G401 (cell line): Measurements from ENCODE around the gene CX3CR1. TPM values are rescaled to one million over a fixed set of nuclear protein-coding genes. Genes with fewer than 3 reads are reported as not detected.
A peak's percentile ranks its signal among the peaks of the same experiment; 100 is the strongest.
"Not testable (repeated sequence)": the region's sequence is repeated elsewhere in the genome, so short reads cannot be mapped to it uniquely, and the experiment has no call there.

ENCODE experiments used
- DNase-seq: peaks from one replicate; pipeline ENCODE4 v3.0.0-alpha.2; 2015; ENCODE audit warnings: low spot score
- in situ Hi-C: cut with HindIII; loops from 2 replicates; pipeline ENCODE4 v1.10.0; 2016; ENCODE audit warnings: low sequenced_read_pairs, mixed read lengths
- total RNA-seq: library from RNA; depleted of rRNA; stranded (reverse); fragments of >200 nt; shearing (Covaris generic); gene quantifications from 2 replicates; pipeline ENCODE4 v1.2.3, GENCODE V29; 2014; rRNA removed

Gene CX3CR1
- total RNA-seq, 1 experiment from 2014 or later = not detected

- in situ Hi-C loops = no loop called here
- DNase-seq = no peak
Observed at GRCh38 chr3:39237027-39237426, 42.8 kb downstream of the CX3CR1 start.

GRCh38 chr3:39234651-39235050, 45.2 kb downstream of the CX3CR1 start:
- in situ Hi-C loops = no loop called here
- no peak for DNase-seq

GRCh38 chr3:39232859-39233258, 47.0 kb downstream of the CX3CR1 start:
- no peak for DNase-seq
- in situ Hi-C loops = no loop called here

GRCh38 chr3:39230453-39230852, 49.4 kb downstream of the CX3CR1 start:
- no peak for DNase-seq

DNA sequence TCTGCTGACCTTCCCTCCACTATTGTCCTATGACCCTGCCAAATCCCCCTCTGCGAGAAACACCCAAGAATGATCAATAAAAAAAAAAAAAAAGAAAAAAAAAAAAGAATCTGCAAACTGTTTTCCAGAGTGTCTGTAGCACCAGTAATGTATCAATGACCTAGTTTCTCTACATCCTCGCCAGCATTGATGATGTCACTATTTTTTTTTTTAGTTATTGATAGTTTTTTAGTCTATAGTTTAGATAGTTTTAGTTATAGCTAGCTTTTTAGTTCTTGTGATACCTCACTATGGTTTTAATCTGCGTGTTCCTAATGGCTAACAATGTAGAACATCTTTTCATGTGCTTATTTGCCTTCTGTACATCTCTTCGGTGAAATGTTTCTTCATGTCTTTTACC, 51.3 kb downstream of the CX3CR1 start:
- in situ Hi-C loops = no loop called here
- no peak for DNase-seq

More at GRCh38 chr3:39230453-39230852, 49.4 kb downstream of the CX3CR1 start:
- in situ Hi-C loops = no loop called here

GRCh38 chr3:39227596-39227995, 52.2 kb downstream of the CX3CR1 start:
- DNase-seq, in situ Hi-C loops: not testable (repeated sequence)

- DNase-seq = no peak
- in situ Hi-C loops = no loop called here
Observed at GRCh38 chr3:39226106-39226741, 53.6 kb downstream of the CX3CR1 start.

- in situ Hi-C loops = no loop called here
- no peak for DNase-seq
Observed at GRCh38 chr3:39224288-39224687, 55.5 kb downstream of the CX3CR1 start.

DNA sequence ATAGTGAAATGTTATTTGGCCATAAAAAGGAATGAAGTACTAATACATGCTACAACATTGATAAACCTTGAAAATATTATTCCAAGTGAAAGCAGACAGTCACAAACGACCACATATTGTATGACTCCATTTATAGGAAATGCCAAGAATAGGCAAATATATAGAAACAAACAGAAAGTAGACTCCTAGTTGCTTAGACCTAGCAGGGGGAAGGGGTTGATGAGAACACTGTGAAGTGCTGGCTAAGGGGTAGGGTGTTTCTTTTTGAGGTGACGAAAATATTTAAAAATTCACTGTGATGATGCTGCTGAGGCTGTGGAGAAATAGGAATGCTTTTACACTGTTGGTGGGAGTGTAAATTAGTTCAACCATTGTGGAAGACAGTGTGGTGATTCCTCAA, 56.9 kb downstream of the CX3CR1 start:
- in situ Hi-C loops = no loop called here
- DNase-seq = no peak

DNA sequence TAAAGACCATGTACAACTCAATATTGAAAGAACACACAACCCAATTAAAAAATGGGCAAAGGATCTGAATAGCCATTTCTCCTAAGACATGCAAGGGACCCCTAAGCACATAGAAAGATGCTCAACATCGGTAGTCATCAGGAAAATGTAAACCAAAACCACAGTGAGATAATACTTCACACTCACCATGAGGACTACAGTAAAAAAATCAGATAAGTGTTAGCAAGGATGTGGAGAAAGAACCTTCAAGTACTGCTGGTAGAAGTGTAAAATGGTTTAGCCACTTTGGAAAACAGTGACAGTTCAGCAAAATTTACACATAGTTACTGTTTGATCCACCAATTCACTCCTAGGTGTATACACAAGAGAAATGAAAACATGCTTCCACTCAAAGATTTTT, 57.4 kb downstream of the CX3CR1 start:
- no peak for DNase-seq
- in situ Hi-C loops = no loop called here

DNA sequence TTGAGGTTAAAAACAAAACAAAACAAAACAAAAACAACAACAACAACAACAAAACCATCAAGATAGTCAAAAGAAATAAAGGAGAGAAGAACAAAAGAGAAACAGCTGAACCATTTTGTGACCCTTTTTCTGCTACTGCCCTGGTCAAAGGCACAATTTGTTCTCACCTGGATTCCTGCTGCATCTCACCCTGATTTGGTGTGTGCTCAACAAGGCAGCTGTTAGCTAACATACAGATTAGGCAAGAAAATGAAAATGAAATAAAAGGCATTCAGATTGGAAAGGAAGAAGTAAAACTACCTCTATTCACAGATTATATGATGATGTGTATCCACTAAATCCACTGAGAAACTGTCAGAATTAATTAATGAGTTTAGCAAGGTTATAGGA, 58.7 kb downstream of the CX3CR1 start:
- DNase-seq = no peak
- in situ Hi-C loops = no loop called here

GRCh38 chr3:39220407-39221140, 59.3 kb downstream of the CX3CR1 start:
- peak; percentile 1 for DNase-seq
- in situ Hi-C loops = no loop called here

DNA sequence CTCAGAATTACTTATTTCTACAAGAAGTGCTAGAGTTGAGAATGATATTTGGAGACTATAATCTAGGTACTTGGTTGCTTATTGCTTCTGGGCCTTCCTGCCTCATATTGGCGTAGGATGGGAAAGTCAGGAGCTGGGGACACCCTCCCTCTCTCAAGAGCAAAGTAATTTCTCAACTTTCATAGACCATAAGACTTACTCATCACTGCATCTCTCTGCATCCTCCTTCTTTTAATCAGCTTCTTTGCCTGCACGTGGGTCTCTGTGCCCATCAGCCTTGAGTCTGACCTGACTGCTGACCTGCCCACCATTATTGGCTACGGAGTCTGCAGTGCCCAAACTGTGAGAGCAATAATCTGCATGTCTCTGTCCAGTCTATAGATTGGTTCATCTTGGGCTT, 60.1 kb downstream of the CX3CR1 start:
- in situ Hi-C loops = no loop called here
- no peak for DNase-seq

- in situ Hi-C loops = no loop called here
- DNase-seq = no peak
Observed at GRCh38 chr3:39216176-39216790, 63.6 kb downstream of the CX3CR1 start.

- in situ Hi-C loops = no loop called here
- DNase-seq = no peak
Observed at GRCh38 chr3:39213613-39214012, 66.2 kb downstream of the CX3CR1 start.

Other genes with a start within 250 kb of the CX3CR1 start
- gene SCN11A, start 228.1 kb downstream of the CX3CR1 start, total RNA-seq = not detected in 2 replicates
- gene WDR48, start 228.0 kb downstream of the CX3CR1 start, total RNA-seq = 21.2 and 27.1 TPM in 2 replicates
- gene GORASP1, start 172.4 kb downstream of the CX3CR1 start, total RNA-seq = 28.2 and 37.3 TPM in 2 replicates
- 1.2 and 4.8 TPM in 2 replicates for gene TTC21A, start 172.4 kb downstream of the CX3CR1 start, total RNA-seq
- 21.5 and 29.1 TPM in 2 replicates for gene CSRNP1, start 126.4 kb downstream of the CX3CR1 start, total RNA-seq
- not detected in 2 replicates for gene XIRP1, start 87.4 kb downstream of the CX3CR1 start, total RNA-seq
- gene CCR8, start 49.7 kb upstream of the CX3CR1 start, total RNA-seq = not detected in 2 replicates
- gene SLC25A38, start 103.3 kb upstream of the CX3CR1 start, total RNA-seq = 38.0 and 41.6 TPM in 2 replicates
- gene RPSA, start 126.7 kb upstream of the CX3CR1 start, total RNA-seq = 2,014 and 2,296 TPM in 2 replicates
- not detected in 2 replicates for gene MOBP, start 187.6 kb upstream of the CX3CR1 start, total RNA-seq